ENCODE measurements around the gene GARNL3. TPM values are rescaled to one million over a fixed set of nuclear protein-coding genes. Genes with fewer than 3 reads are reported as not detected.

Gene GARNL3
- total RNA-seq, 4 donors from 2014 or later: 8.9 to 17.9 (median 12.2) TPM

DNA sequence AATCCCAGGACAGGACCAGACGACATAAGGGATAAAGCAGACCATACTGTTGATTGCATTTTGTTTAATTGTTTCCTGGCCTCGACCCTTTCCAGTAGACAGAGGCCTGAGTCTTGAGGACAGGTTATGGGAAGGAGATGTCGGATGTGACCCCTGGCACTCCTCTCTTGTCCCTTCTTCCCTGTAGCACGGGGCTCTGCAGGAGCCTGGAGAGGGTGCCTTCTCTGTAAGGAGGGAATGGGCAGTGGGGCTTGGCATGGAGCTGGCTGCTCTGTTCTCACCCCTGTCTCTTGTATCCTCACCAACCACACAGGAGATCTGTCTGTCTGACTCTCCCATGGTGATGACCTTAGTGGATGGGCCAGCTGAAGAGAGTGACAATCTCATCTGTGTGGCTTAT lies 92.3 kb downstream of the GARNL3 start:
- Histone ChIP-seq H3K4me1 (peaks cover 0 to 5% (median 2%) of the 10 kb centered on the region in 4 donors), H3K27ac (replicated peaks in 1 of 4) (no peak overlapping the region), H3K27me3 (no peaks in the 10 kb centered on the region), H3K9me3 (no peaks in the 10 kb centered on the region), H3K4me3 (no peak overlapping the region), H3K36me3 (peaks cover 3 to 44% (median 32%) of the 10 kb centered on the region in 4 donors)
- TF ChIP-seq, protein P1, sequence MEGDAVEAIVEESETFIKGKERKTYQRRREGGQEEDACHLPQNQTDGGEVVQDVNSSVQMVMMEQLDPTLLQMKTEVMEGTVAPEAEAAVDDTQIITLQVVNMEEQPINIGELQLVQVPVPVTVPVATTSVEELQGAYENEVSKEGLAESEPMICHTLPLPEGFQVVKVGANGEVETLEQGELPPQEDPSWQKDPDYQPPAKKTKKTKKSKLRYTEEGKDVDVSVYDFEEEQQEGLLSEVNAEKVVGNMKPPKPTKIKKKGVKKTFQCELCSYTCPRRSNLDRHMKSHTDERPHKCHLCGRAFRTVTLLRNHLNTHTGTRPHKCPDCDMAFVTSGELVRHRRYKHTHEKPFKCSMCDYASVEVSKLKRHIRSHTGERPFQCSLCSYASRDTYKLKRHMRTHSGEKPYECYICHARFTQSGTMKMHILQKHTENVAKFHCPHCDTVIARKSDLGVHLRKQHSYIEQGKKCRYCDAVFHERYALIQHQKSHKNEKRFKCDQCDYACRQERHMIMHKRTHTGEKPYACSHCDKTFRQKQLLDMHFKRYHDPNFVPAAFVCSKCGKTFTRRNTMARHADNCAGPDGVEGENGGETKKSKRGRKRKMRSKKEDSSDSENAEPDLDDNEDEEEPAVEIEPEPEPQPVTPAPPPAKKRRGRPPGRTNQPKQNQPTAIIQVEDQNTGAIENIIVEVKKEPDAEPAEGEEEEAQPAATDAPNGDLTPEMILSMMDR (IDR thresholded peaks at IDR 0.05): no peak
- no peak for TF ChIP-seq POLR2A (IDR thresholded peaks at IDR 0.05; ENCODE audit: low read depth)
- no peak for TF ChIP-seq POLR2AphosphoS5 (IDR thresholded peaks at IDR 0.05)
- TF ChIP-seq EP300 (IDR thresholded peaks at IDR 0.05): no peak
- 93% methylated on average over 3 of the region's 4 CpGs for WGBS
- no peak for DNase-seq (ENCODE audit: extremely low spot score)
- intact Hi-C loops (cut with DNase I): no loop called here

GRCh38 chr9:127358023-127358535 lies 93.5 kb downstream of the GARNL3 start:
- Histone ChIP-seq H3K27me3 (no peaks in the 10 kb centered on the region), H3K9me3 (no peaks in the 10 kb centered on the region), H3K4me1 (peaks cover 0 to 5% (median 2%) of the 10 kb centered on the region in 4 donors), H3K4me3 (no peak overlapping the region), H3K36me3 (peaks cover 3 to 55% (median 37%) of the 10 kb centered on the region in 4 donors), H3K27ac (replicated peaks in 1 of 4) (no peak overlapping the region)
- TF ChIP-seq POLR2A (IDR thresholded peaks at IDR 0.05; ENCODE audit: low read depth) (no peak), POLR2AphosphoS5 (IDR thresholded peaks at IDR 0.05) (no peak), EP300 (IDR thresholded peaks at IDR 0.05) (no peak)
- TF ChIP-seq, protein P1 (IDR thresholded peaks at IDR 0.05): no peak
- no peak for DNase-seq (ENCODE audit: extremely low spot score)
- intact Hi-C loops (cut with DNase I): no loop called here
- WGBS: 83% methylated on average over 3 of the region's 3 CpGs

DNA sequence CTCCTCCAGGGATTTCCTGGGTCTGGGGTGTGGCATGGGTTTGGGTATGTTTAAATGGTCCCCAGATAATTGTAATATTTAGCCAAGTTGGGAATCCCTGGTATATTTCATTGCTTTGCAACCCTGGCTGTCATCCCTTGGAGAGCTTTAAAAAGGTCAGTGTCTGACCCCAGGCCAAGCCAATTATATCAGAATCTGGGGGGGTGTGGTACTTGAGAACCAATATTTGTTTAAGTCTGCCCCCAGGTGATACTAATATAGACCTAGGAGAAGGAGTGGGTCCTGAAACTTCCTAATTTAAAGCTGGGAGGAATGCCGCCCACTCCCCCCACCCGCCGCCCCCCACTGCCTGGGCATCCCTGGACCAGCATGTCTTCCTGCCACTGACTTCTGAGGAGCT lies 94.2 kb downstream of the GARNL3 start:
- H3K9me3 ChIP-seq: no peaks in the 10 kb centered on the region
- H3K27ac ChIP-seq (replicated peaks in 1 of 4): peak overlapping the region in 1 of 4 donors; percentile 2
- no peak overlapping the region for H3K4me3 ChIP-seq
- peaks cover 3 to 58% (median 38%) of the 10 kb centered on the region in 4 donors for H3K36me3 ChIP-seq
- TF ChIP-seq POLR2AphosphoS5 (IDR thresholded peaks at IDR 0.05) (no peak), POLR2A (IDR thresholded peaks at IDR 0.05; ENCODE audit: low read depth) (no peak), EP300 (IDR thresholded peaks at IDR 0.05) (no peak)
- TF ChIP-seq, protein P1 (IDR thresholded peaks at IDR 0.05): no peak
- H3K27me3 ChIP-seq: no peaks in the 10 kb centered on the region
- 94% methylated on average over 3 of the region's 3 CpGs for WGBS
- no peak for DNase-seq (ENCODE audit: extremely low spot score)
- peaks cover 0 to 5% (median 2%) of the 10 kb centered on the region in 4 donors for H3K4me1 ChIP-seq
- intact Hi-C loops (cut with DNase I): no loop called here

- intact Hi-C loops (cut with DNase I): no loop called here
- TF ChIP-seq, protein P1 (IDR thresholded peaks at IDR 0.05): peak in 1 of 3 experiments; percentile 12
- no peak for TF ChIP-seq POLR2AphosphoS5 (IDR thresholded peaks at IDR 0.05)
- no peak for TF ChIP-seq EP300 (IDR thresholded peaks at IDR 0.05)
- no peak overlapping the region for H3K4me3 ChIP-seq
- 72% methylated on average over 8 of the region's 8 CpGs for WGBS
- peaks cover 0 to 5% (median 2%) of the 10 kb centered on the region in 4 donors for H3K4me1 ChIP-seq
- peak overlapping the region in 1 of 4 donors; percentile 6 for H3K27ac ChIP-seq (replicated peaks in 1 of 4)
- H3K36me3 ChIP-seq: peaks cover 8 to 65% (median 41%) of the 10 kb centered on the region in 4 donors
- H3K9me3 ChIP-seq: no peaks in the 10 kb centered on the region
- DNase-seq (ENCODE audit: extremely low spot score): no peak
- no peaks in the 10 kb centered on the region for H3K27me3 ChIP-seq
Observed at GRCh38 chr9:127360250-127360649, 95.7 kb downstream of the GARNL3 start.

- DNase-seq (ENCODE audit: extremely low spot score): no peak
- H3K4me1 ChIP-seq: peaks cover 0 to 5% (median 2%) of the 10 kb centered on the region in 4 donors
- intact Hi-C loops (cut with DNase I): no loop called here
- H3K4me3 ChIP-seq: no peak overlapping the region
- H3K9me3 ChIP-seq: no peaks in the 10 kb centered on the region
- no peaks in the 10 kb centered on the region for H3K27me3 ChIP-seq
- H3K27ac ChIP-seq (replicated peaks in 1 of 4): no peak overlapping the region
- no peak for TF ChIP-seq POLR2A (IDR thresholded peaks at IDR 0.05; ENCODE audit: low read depth)
- TF ChIP-seq, protein P1 (IDR thresholded peaks at IDR 0.05): peak in 1 of 3 experiments; percentile 2
- no peak for TF ChIP-seq EP300 (IDR thresholded peaks at IDR 0.05)
- no peak for TF ChIP-seq POLR2AphosphoS5 (IDR thresholded peaks at IDR 0.05)
- H3K36me3 ChIP-seq: peaks cover 7 to 65% (median 40%) of the 10 kb centered on the region in 4 donors
- 17% methylated on average over 1 of the region's 2 CpGs for WGBS
Observed at GRCh38 chr9:127360829-127361228, 96.3 kb downstream of the GARNL3 start.
